Mesendoderm (in vitro differentiated cells): ENCODE measurements around the gene A2ML1.
A peak's percentile ranks its signal among the peaks of the same experiment; 100 is the strongest.

ENCODE experiments used
- DNase-seq: peaks from one replicate; pipeline ENCODE4 v3.0.0; 2013
- H2AK5ac ChIP-seq: 2 replicates; pipeline ENCODE4 v1.6.1; 2013; ENCODE audit warnings: low read length, inconsistent platforms
- H2BK120ac ChIP-seq: 2 replicates; pipeline ENCODE4 v1.6.1; 2013; ENCODE audit warnings: low read depth, mild to moderate bottlenecking, low read length, moderate library complexity, mixed read lengths
- H2BK15ac ChIP-seq: replicated peaks from 2 replicates; pipeline ENCODE4 v1.6.1; 2013; ENCODE audit warnings: low read depth, mild to moderate bottlenecking, moderate library complexity
- H2BK5ac ChIP-seq: 2 replicates; pipeline ENCODE4 v1.6.1; 2013; ENCODE audit warnings: low read length, inconsistent platforms
- H3K18ac ChIP-seq: 2 replicates; pipeline ENCODE4 v1.6.1; 2013; ENCODE audit warnings: mild to moderate bottlenecking, low read length, mixed read lengths
- H3K23ac ChIP-seq: one replicate; pipeline ENCODE4 v1.6.1; 2013; ENCODE audit warnings: low read length
- H3K27ac ChIP-seq: 2 replicates; pipeline ENCODE4 v1.5.1; 2013; ENCODE audit warnings: low read depth, mild to moderate bottlenecking, inconsistent platforms, low read length, moderate library complexity
- H3K27me3 ChIP-seq: 2 replicates; pipeline ENCODE4 v1.6.1; 2013; ENCODE audit warnings: low read length, control low read depth, mild to moderate bottlenecking, inconsistent platforms; ENCODE audit not compliant: insufficient read depth, poor library complexity
- H3K36me3 ChIP-seq: 2 replicates; pipeline ENCODE4 v1.6.1; 2013; ENCODE audit warnings: low read length, inconsistent platforms; ENCODE audit not compliant: control insufficient read depth, insufficient read depth
- H3K4ac ChIP-seq: one replicate; pipeline ENCODE4 v1.6.1; 2013; ENCODE audit warnings: low read depth, mild to moderate bottlenecking, low read length, moderate library complexity
- H3K4me1 ChIP-seq: 2 replicates; pipeline ENCODE4 v1.6.1; 2013; ENCODE audit warnings: low read depth, low read length, inconsistent platforms; ENCODE audit not compliant: control insufficient read depth
- H3K4me2 ChIP-seq: 2 replicates; pipeline ENCODE4 v1.6.1; 2013; ENCODE audit warnings: low read length
- H3K4me3 ChIP-seq: 2 replicates; pipeline ENCODE4 v1.5.1; 2013; ENCODE audit warnings: mild to moderate bottlenecking, low read length
- H3K56ac ChIP-seq: one replicate; pipeline ENCODE4 v1.6.1; 2013; ENCODE audit warnings: low read length
- H3K79me1 ChIP-seq: 2 replicates; pipeline ENCODE4 v1.6.1; 2013; ENCODE audit warnings: low read length, inconsistent platforms
- H3K79me2 ChIP-seq: 2 replicates; pipeline ENCODE4 v1.6.1; 2013; ENCODE audit warnings: mild to moderate bottlenecking, low read length; ENCODE audit not compliant: control insufficient read depth, insufficient read depth
- H3K9ac ChIP-seq: 2 replicates; pipeline ENCODE4 v1.6.1; 2013; ENCODE audit warnings: low read length, inconsistent platforms
- H4K5ac ChIP-seq: one replicate; pipeline ENCODE4 v1.6.1; 2013; ENCODE audit warnings: low read length
- H4K8ac ChIP-seq: one replicate; pipeline ENCODE4 v1.6.1; 2013; ENCODE audit warnings: low read depth, mild to moderate bottlenecking, control low read depth, low read length, moderate library complexity
- WGBS: extraction: QIAGEN DNeasy Blood & Tissue Kit; methylation state at CpG from one replicate; pipeline ENCODE4 v1.1.7; 2013; ENCODE audit warnings: low lambda C conversion rate, missing lambda C conversion rate; ENCODE audit not compliant: insufficient coverage; ENCODE audit errors: extremely low coverage; 5-methylcytosine and 5-hydroxymethylcytosine counted together

The A2ML1 gene

DNA sequence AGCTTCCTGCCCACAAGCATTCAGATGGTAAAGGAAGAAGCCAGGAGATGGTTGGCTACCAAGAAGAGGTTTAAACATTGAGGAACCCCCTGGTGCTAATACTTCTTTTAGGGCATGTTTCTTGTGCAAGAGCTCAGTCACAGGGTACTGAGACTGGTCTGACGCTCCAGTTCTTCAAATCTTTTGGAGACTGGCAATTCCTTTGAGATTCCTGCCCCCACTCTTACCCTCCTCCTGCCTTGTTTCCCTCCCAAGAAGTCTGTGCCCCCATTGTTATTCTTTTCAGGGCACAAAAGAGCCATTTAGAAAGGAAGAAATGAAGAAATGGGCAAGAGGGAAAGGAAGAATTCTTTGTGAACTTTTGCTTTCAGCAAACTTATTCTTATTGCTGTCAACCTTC lies 11.8 kb downstream of the A2ML1 start:
- Histone ChIP-seq H3K23ac (no peak overlapping the region), H3K9ac (no peak overlapping the region), H2BK120ac (no peak overlapping the region), H3K79me2 (no peaks in the 10 kb centered on the region), H4K8ac (no peak overlapping the region), H3K36me3 (no peaks in the 10 kb centered on the region), H3K4me2 (no peak overlapping the region), H2BK15ac (no peak overlapping the region), H3K79me1 (no peaks in the 10 kb centered on the region), H3K4me3 (no peak overlapping the region), H3K56ac (no peak overlapping the region), H3K27ac (no peak overlapping the region), H3K4me1 (no peaks in the 10 kb centered on the region), H2AK5ac (no peak overlapping the region), H2BK5ac (no peak overlapping the region), H3K4ac (no peak overlapping the region), H3K27me3 (no peaks in the 10 kb centered on the region), H3K18ac (no peak overlapping the region), H4K5ac (no peak overlapping the region)
- no peak for DNase-seq
- WGBS, result no CpG with 5 or more reads among the region's 1 CpG

DNA sequence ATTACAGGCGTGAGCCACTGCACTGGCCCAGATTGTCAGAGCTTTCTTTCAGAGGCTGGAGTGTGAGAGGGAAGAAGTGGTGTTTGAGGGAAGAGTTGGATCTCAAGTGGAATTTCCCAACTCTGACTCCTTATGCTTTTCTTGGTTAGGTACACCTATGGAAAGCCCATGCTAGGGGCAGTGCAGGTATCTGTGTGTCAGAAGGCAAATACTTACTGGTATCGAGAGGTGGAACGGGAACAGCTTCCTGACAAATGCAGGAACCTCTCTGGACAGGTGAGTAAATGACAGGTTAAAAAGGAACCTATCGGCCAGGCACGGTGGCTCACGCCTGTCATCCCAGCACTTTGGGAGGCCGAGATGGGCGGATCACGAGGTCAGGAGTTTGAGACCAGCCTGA lies 14.9 kb downstream of the A2ML1 start:
- Histone ChIP-seq H3K4me3 (no peak overlapping the region), H2BK120ac (no peak overlapping the region)
- no CpG with 5 or more reads among the region's 9 CpGs for WGBS

DNA sequence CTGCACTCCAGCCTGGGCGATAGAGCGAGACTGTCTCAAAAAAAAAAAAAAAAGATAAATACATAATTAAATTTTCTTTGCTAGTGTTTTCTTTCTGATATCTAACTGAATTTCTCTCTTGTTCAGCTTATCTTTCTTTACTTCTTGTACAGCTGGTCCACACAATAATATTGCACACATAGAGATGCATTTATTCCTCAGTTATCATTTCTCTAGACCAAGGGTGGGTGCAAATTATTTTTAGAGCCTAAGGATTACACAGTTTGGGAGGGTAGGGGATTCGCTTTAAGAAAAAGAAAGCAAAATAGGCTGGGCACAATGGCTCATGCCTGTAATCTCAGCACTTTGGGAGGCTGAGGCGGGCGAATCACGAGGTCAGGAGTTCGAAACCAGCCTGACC lies 17.9 kb downstream of the A2ML1 start:
- H2BK5ac ChIP-seq, result no peak overlapping the region
- no peak overlapping the region for H3K27ac ChIP-seq
- WGBS, result no CpG with 5 or more reads among the region's 7 CpGs
- no peak overlapping the region for H3K9ac ChIP-seq
- no peak overlapping the region for H2BK15ac ChIP-seq
- H3K79me2 ChIP-seq, result no peaks in the 10 kb centered on the region
- H3K4me2 ChIP-seq, result no peak overlapping the region
- H3K4me3 ChIP-seq, result no peak overlapping the region
- no peak overlapping the region for H3K4ac ChIP-seq
- H3K56ac ChIP-seq, result no peak overlapping the region
- no peak overlapping the region for H3K18ac ChIP-seq
- H3K79me1 ChIP-seq, result no peaks in the 10 kb centered on the region
- no peak overlapping the region for H4K8ac ChIP-seq
- no peaks in the 10 kb centered on the region for H3K27me3 ChIP-seq
- H3K4me1 ChIP-seq, result no peaks in the 10 kb centered on the region
- H4K5ac ChIP-seq, result no peak overlapping the region
- no peak overlapping the region for H2BK120ac ChIP-seq
- no peaks in the 10 kb centered on the region for H3K36me3 ChIP-seq
- no peak overlapping the region for H2AK5ac ChIP-seq
- H3K23ac ChIP-seq, result no peak overlapping the region
- DNase-seq, result no peak

More for the DNA sequence above, 14.9 kb downstream of the A2ML1 start:
- no peak overlapping the region for H3K18ac ChIP-seq
- no peaks in the 10 kb centered on the region for H3K27me3 ChIP-seq
- H3K4me1 ChIP-seq, result no peaks in the 10 kb centered on the region
- H3K27ac ChIP-seq, result no peak overlapping the region
- H3K4ac ChIP-seq, result no peak overlapping the region
- H3K23ac ChIP-seq, result peak overlapping the region; percentile 45
- H3K79me2 ChIP-seq, result no peaks in the 10 kb centered on the region
- no peak overlapping the region for H3K56ac ChIP-seq
- H3K4me2 ChIP-seq, result no peak overlapping the region
- H2AK5ac ChIP-seq, result no peak overlapping the region
- no peaks in the 10 kb centered on the region for H3K79me1 ChIP-seq
- no peak for DNase-seq
- no peak overlapping the region for H2BK5ac ChIP-seq
- no peak overlapping the region for H2BK15ac ChIP-seq
- no peak overlapping the region for H4K5ac ChIP-seq
- no peaks in the 10 kb centered on the region for H3K36me3 ChIP-seq
- H3K9ac ChIP-seq, result no peak overlapping the region
- no peak overlapping the region for H4K8ac ChIP-seq

DNA sequence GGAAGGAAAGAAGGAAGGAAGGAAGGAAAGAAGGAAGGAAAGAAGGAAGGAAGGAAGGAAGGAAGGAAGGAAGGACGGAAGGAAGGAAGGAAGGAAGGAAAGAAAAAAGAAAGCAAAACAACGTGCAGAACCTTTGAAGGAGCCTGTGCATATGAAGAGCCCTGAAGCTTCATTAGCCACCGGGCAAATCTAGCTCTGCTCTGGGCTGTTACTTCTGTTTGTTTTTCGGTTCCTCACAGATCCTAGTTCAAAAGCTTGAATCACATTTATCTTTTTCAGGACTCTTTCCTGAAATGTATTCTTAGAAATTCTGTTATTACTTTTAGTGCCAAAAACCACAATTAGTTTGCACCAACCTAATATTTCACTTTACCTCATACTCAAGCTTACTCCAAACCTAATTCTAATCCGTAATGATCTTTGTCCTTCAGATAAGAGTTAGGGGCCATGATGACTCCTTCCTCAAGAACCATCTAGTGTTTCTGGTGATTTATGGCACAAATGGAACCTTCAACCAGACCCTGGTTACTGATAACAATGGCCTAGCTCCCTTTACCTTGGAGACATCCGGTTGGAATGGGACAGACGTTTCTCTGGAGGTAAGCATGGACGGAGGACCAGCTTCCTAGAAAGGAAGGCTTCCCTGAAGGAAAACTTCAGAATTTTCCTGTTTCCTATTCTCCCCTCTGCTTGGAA lies 18.7 kb downstream of the A2ML1 start:
- H3K79me2 ChIP-seq, result no peaks in the 10 kb centered on the region
- DNase-seq, result no peak
- no peak overlapping the region for H3K4ac ChIP-seq
- no peak overlapping the region for H3K4me2 ChIP-seq
- H4K5ac ChIP-seq, result no peak overlapping the region
- H3K9ac ChIP-seq, result no peak overlapping the region
- no peak overlapping the region for H2BK5ac ChIP-seq
- no peak overlapping the region for H3K27ac ChIP-seq
- H4K8ac ChIP-seq, result no peak overlapping the region
- H3K23ac ChIP-seq, result no peak overlapping the region
- no peaks in the 10 kb centered on the region for H3K4me1 ChIP-seq
- no peaks in the 10 kb centered on the region for H3K36me3 ChIP-seq
- no peak overlapping the region for H2AK5ac ChIP-seq
- no peak overlapping the region for H3K4me3 ChIP-seq
- no peaks in the 10 kb centered on the region for H3K79me1 ChIP-seq
- H3K56ac ChIP-seq, result no peak overlapping the region
- no peaks in the 10 kb centered on the region for H3K27me3 ChIP-seq
- H2BK120ac ChIP-seq, result no peak overlapping the region
- 100% methylated on average over 1 of the region's 8 CpGs for WGBS
- H2BK15ac ChIP-seq, result no peak overlapping the region
- no peak overlapping the region for H3K18ac ChIP-seq

DNA sequence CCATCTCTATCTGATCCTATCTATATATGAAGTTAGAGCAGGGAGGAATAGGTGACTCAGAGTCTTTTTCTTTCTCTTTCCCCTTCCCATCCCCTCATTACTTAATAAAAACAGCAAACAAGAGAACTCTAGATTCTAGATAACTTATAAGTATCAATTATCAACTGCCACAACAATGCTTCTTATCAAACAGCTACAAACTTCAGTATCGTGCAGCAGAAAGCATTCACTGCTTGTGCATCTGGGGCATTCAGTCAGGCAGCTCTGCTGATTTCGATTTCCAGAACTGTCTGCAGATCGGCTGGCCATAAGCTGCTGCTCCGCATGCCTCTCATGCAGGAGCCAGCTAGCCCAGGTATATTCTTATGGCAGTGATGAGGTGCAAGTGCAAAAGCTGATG lies 19.4 kb downstream of the A2ML1 start:
- Histone ChIP-seq H3K79me1 (no peaks in the 10 kb centered on the region), H3K36me3 (no peaks in the 10 kb centered on the region), H3K27me3 (no peaks in the 10 kb centered on the region), H2BK120ac (no peak overlapping the region), H3K79me2 (no peaks in the 10 kb centered on the region), H3K4ac (no peak overlapping the region), H3K56ac (no peak overlapping the region), H4K8ac (no peak overlapping the region), H4K5ac (no peak overlapping the region), H3K27ac (no peak overlapping the region), H3K23ac (no peak overlapping the region), H2BK15ac (no peak overlapping the region), H2BK5ac (no peak overlapping the region), H3K4me3 (no peak overlapping the region), H2AK5ac (no peak overlapping the region), H3K4me2 (no peak overlapping the region), H3K9ac (no peak overlapping the region), H3K4me1 (no peaks in the 10 kb centered on the region), H3K18ac (no peak overlapping the region)
- no peak for DNase-seq
- no CpG with 5 or more reads among the region's 4 CpGs for WGBS

DNA sequence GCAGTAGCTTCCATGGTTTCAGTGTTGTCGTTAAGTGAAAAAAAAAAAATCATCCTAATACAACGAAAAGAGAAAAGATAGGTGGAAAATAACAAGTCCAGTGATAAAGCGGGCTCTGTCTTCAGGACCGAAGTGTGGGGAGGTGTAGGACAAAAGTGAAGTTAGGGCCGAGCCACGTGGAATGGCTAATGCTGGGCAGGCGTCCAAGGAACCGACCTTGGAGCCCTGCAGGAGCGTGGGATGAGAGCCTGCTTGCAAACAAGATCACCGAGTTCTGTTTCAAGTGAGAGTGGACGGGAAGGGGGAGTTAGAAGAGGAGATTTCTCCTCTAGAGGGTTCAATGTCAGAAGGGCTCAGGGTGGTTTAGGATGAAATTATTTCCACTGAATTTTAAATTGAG lies 22.2 kb downstream of the A2ML1 start:
- no peak overlapping the region for H2BK15ac ChIP-seq
- H3K4me1 ChIP-seq, result no peaks in the 10 kb centered on the region
- H3K4me3 ChIP-seq, result no peak overlapping the region
- no peak for DNase-seq
- WGBS, result no CpG with 5 or more reads among the region's 11 CpGs
- no peak overlapping the region for H3K18ac ChIP-seq
- H3K27me3 ChIP-seq, result no peaks in the 10 kb centered on the region
- H3K4me2 ChIP-seq, result no peak overlapping the region
- H4K5ac ChIP-seq, result no peak overlapping the region
- H3K79me1 ChIP-seq, result no peaks in the 10 kb centered on the region
- H4K8ac ChIP-seq, result no peak overlapping the region
- no peak overlapping the region for H3K4ac ChIP-seq
- no peak overlapping the region for H2BK120ac ChIP-seq
- no peak overlapping the region for H2BK5ac ChIP-seq
- no peak overlapping the region for H3K27ac ChIP-seq
- H3K79me2 ChIP-seq, result no peaks in the 10 kb centered on the region
- H3K9ac ChIP-seq, result no peak overlapping the region
- no peak overlapping the region for H3K23ac ChIP-seq
- H3K56ac ChIP-seq, result no peak overlapping the region
- H3K36me3 ChIP-seq, result no peaks in the 10 kb centered on the region
- no peak overlapping the region for H2AK5ac ChIP-seq
